Cardiac muscle cell (in vitro differentiated cells and primary cell): ENCODE results near the gene NAB2. TPM values are rescaled to one million over a fixed set of nuclear protein-coding genes. Genes with fewer than 3 reads are reported as not detected.
A peak's percentile ranks its signal among the peaks of the same experiment; 100 is the strongest.

Experiments
- DNase-seq, 2 donors: peaks; one replicate each; pipeline versions ENCODE4 v3.0.0 to v3.0.0-alpha.2; 2010 to 2017; ENCODE audit warnings: low read depth in 1 of 2, low spot score in 1 of 2
- H3K27ac ChIP-seq: fragments of 200-600 bp; sonication (generic); 2 replicates; pipeline ENCODE4 v1.5.1; 2016
- H3K27me3 ChIP-seq: fragments of 200-600 bp; sonication (generic); 2 replicates; pipeline ENCODE4 v1.6.0; 2016; ENCODE audit warnings: control low read depth
- H3K36me3 ChIP-seq: fragments of 200-600 bp; sonication (generic); 2 replicates; pipeline ENCODE4 v1.5.1; 2016; ENCODE audit warnings: control low read depth
- H3K4me1 ChIP-seq: fragments of 200-600 bp; sonication (generic); 2 replicates; pipeline ENCODE4 v1.8.1; 2017; ENCODE audit warnings: low read depth, mild to moderate bottlenecking, mixed run types
- H3K4me3 ChIP-seq: fragments of 200-600 bp; sonication (generic); 2 replicates; pipeline ENCODE4 v1.5.1; 2016; ENCODE audit warnings: mild to moderate bottlenecking
- H3K9me3 ChIP-seq: fragments of 200-600 bp; sonication (generic); 2 replicates; pipeline ENCODE4 v1.5.1; 2017; ENCODE audit warnings: low read depth, mild to moderate bottlenecking, control low read depth
- CTCF ChIP-seq: IDR thresholded peaks from 2 replicates; pipeline ENCODE4 v1.5.1; 2012; ENCODE audit warnings: low read depth, mild to moderate bottlenecking, low read length
- polyA plus RNA-seq: library from polyadenylated mRNA; unstranded; fragments of >200 nt; fragmentation: Nextera tagmentation; extraction: Ambion mirVana; gene quantifications from 2 replicates; pipeline ENCODE4 v1.2.1, GENCODE V29; 2016
- total RNA-seq: library from RNA; depleted of rRNA; stranded (reverse); fragments of >200 nt; gene quantifications from 2 replicates; pipeline ENCODE4 v1.2.3, GENCODE V29; 2016

Gene NAB2
- total and polyA plus RNA-seq, 2 experiments from 2014 or later: 11.9 to 35.0 TPM

- Histone ChIP-seq H3K27me3 (no peaks in the 10 kb centered on the region), H3K9me3 (no peaks in the 10 kb centered on the region), H3K27ac (no peak overlapping the region), H3K4me3 (no peak overlapping the region), H3K36me3 (no peaks in the 10 kb centered on the region), H3K4me1 (peaks cover 5% of the 10 kb centered on the region)
- peak; percentile 92 for TF ChIP-seq CTCF
- peak; percentile 78 to 81 for DNase-seq
These were observed 35.5 kb downstream of the NAB2 start for GRCh38 chr12:57124261-57124877.

- H3K27me3 ChIP-seq: no peaks in the 10 kb centered on the region
These were observed 37.1 kb downstream of the NAB2 start for GRCh38 chr12:57126061-57126460.

GRCh38 chr12:57126561-57126960, 37.6 kb downstream of the NAB2 start:
- Histone ChIP-seq H3K36me3 (no peaks in the 10 kb centered on the region), H3K27me3 (no peaks in the 10 kb centered on the region), H3K4me1 (peaks cover 15% of the 10 kb centered on the region), H3K9me3 (no peaks in the 10 kb centered on the region), H3K4me3 (no peak overlapping the region), H3K27ac (peak overlapping the region; percentile 94)
- no peak for DNase-seq
- no peak for TF ChIP-seq CTCF

More at GRCh38 chr12:57126061-57126460, 37.1 kb downstream of the NAB2 start:
- H3K9me3 ChIP-seq: no peaks in the 10 kb centered on the region
- H3K27ac ChIP-seq: no peak overlapping the region
- DNase-seq: no peak
- peaks cover 15% of the 10 kb centered on the region for H3K4me1 ChIP-seq
- TF ChIP-seq CTCF: no peak
- H3K36me3 ChIP-seq: no peaks in the 10 kb centered on the region
- no peak overlapping the region for H3K4me3 ChIP-seq

GRCh38 chr12:57127101-57127725, 38.3 kb downstream of the NAB2 start:
- H3K9me3 ChIP-seq: no peaks in the 10 kb centered on the region
- H3K27me3 ChIP-seq: no peaks in the 10 kb centered on the region
- TF ChIP-seq CTCF: peak; percentile 27
- H3K4me3 ChIP-seq: peak overlapping the region; percentile 84
- H3K36me3 ChIP-seq: no peaks in the 10 kb centered on the region
- H3K4me1 ChIP-seq: peaks cover 19% of the 10 kb centered on the region
- peak overlapping the region; percentile 94 for H3K27ac ChIP-seq
- peak in 1 of 2 donors; percentile 89 for DNase-seq

GRCh38 chr12:57127726-57128518, 39.0 kb downstream of the NAB2 start, which contains the start of gene LRP1:
Gene LRP1 (plus strand): TSS chr12:57128483. CDS start chr12:57128965, 482 bp downstream.
- DNase-seq: peak; percentile 88
- Histone ChIP-seq H3K9me3 (no peaks in the 10 kb centered on the region), H3K4me1 (peaks cover 25% of the 10 kb centered on the region), H3K27me3 (no peaks in the 10 kb centered on the region), H3K27ac (peak within 1 kb of the TSS; percentile 94), H3K4me3 (peak within 1 kb of the TSS; percentile 84), H3K36me3 (no peaks in the 10 kb centered on the region)
- TF ChIP-seq CTCF: no peak
